SJCRH30 (cell line): ENCODE results near the gene B3GNT3. TPM values are rescaled to one million over a fixed set of nuclear protein-coding genes. Genes with fewer than 3 reads are reported as not detected.

Experiments used
- total RNA-seq: library from RNA; depleted of rRNA; stranded (reverse); fragments of >200 nt; shearing (Covaris generic); gene quantifications from 2 replicates; pipeline ENCODE4 v1.2.3, GENCODE V29; 2014; rRNA removed

B3GNT3 gene
- total RNA-seq, 1 experiment from 2014 or later = not detected

Other genes with a start within 250 kb of the B3GNT3 start
- 115 and 117 TPM in 2 replicates for gene COLGALT1, start 239.5 kb upstream of the B3GNT3 start, total RNA-seq
- gene UNC13A, start 106.8 kb upstream of the B3GNT3 start, total RNA-seq = 0.02 TPM in 1 of 2 replicates, not detected in the other
- 27.3 and 29.6 TPM in 2 replicates for gene MAP1S, start 75.7 kb upstream of the B3GNT3 start, total RNA-seq
- 2.8 and 3.0 TPM in 2 replicates for gene FCHO1, start 43.7 kb upstream of the B3GNT3 start, total RNA-seq
- gene INSL3, start 26.4 kb downstream of the B3GNT3 start, total RNA-seq = not detected in 2 replicates
- gene JAK3, start 52.8 kb downstream of the B3GNT3 start, total RNA-seq = 0.03 and 0.04 TPM in 2 replicates
- gene RPL18A, start 64.8 kb downstream of the B3GNT3 start, total RNA-seq = 2,642 and 3,011 TPM in 2 replicates
- gene SLC5A5, start 76.8 kb downstream of the B3GNT3 start, total RNA-seq = not detected in 2 replicates
- gene CCDC124, start 137.9 kb downstream of the B3GNT3 start, total RNA-seq = 106 and 111 TPM in 2 replicates
- gene KCNN1, start 172.0 kb downstream of the B3GNT3 start, total RNA-seq = not detected in 2 replicates
- 1.9 and 2.0 TPM in 2 replicates for gene ARRDC2, start 213.0 kb downstream of the B3GNT3 start, total RNA-seq